AG10803 (cell line): ENCODE measurements around the gene SEMA4D.

Experiments
- DNase-seq: peaks from one replicate; pipeline ENCODE4 v3.0.0; 2010; ENCODE audit warnings: low read depth
- H3K4me3 ChIP-seq: 2 replicates; pipeline ENCODE4 v1.5.1; 2011; ENCODE audit warnings: mild to moderate bottlenecking, low read length, control low read depth
- TF ChIP-seq, protein P1 (sequence below): conservative IDR thresholded peaks from 2 replicates; pipeline ENCODE4 v1.5.1; 2011; ENCODE audit warnings: mild to moderate bottlenecking, low read length, control low read depth, inconsistent platforms

SEMA4D gene

DNA sequence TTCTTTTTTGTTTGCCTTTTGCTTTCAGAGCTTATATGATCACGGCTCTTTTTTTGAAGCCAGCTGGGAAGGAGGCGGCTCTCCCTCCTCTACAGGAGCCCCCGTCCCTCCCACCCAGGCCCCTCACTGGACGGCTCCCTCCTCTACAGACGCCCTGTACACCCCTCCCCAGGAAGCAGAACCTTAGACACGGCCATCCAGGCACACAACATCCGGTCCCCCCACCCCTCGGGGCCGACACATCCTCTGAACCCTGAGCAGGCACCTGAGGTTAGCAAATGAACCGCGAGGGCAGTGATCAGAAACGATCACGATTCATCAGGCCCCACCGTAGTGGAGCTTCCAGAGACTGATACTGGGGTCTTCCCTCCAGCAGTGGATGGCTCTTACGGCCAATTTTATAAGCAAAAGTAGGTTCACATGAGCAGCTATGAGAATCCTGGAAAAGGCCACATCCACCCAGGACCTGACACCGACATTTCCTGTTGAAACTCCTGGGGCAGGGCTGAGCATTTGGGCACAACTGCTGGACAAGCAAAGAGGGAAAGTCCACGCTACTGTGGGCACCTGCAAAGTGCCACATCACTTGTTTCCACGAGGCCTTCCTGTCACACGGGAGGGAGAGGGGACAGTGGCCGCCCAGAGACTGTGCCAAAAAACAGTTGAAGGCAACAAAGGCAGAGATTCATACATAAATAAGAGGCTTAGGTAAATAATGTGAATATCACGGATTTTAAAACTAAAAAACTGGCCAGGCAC lies 78.9 kb downstream of the SEMA4D start:
- DNase-seq = no peak
- TF ChIP-seq, protein P1, sequence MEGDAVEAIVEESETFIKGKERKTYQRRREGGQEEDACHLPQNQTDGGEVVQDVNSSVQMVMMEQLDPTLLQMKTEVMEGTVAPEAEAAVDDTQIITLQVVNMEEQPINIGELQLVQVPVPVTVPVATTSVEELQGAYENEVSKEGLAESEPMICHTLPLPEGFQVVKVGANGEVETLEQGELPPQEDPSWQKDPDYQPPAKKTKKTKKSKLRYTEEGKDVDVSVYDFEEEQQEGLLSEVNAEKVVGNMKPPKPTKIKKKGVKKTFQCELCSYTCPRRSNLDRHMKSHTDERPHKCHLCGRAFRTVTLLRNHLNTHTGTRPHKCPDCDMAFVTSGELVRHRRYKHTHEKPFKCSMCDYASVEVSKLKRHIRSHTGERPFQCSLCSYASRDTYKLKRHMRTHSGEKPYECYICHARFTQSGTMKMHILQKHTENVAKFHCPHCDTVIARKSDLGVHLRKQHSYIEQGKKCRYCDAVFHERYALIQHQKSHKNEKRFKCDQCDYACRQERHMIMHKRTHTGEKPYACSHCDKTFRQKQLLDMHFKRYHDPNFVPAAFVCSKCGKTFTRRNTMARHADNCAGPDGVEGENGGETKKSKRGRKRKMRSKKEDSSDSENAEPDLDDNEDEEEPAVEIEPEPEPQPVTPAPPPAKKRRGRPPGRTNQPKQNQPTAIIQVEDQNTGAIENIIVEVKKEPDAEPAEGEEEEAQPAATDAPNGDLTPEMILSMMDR = no peak
- H3K4me3 ChIP-seq = no peak overlapping the region

DNA sequence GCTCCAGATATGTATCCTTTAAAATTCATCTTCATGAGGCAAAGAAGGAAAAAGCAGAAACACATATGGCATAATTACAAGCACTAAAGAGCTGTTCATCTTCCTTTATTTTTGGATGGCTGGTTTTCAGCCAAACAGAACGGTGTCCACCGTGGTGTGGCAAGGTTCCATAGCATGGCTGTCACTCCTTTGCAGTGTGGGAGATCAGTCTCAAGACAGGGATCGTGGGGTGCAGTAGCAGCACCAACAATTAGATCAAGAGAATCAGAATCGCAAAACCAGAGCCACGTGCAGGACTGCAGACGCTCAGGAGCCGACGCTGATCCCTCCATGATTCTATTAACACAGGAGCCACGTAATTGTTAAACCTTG lies 79.5 kb downstream of the SEMA4D start:
- no peak overlapping the region for H3K4me3 ChIP-seq
- TF ChIP-seq, protein P1 = no peak
- no peak for DNase-seq

DNA sequence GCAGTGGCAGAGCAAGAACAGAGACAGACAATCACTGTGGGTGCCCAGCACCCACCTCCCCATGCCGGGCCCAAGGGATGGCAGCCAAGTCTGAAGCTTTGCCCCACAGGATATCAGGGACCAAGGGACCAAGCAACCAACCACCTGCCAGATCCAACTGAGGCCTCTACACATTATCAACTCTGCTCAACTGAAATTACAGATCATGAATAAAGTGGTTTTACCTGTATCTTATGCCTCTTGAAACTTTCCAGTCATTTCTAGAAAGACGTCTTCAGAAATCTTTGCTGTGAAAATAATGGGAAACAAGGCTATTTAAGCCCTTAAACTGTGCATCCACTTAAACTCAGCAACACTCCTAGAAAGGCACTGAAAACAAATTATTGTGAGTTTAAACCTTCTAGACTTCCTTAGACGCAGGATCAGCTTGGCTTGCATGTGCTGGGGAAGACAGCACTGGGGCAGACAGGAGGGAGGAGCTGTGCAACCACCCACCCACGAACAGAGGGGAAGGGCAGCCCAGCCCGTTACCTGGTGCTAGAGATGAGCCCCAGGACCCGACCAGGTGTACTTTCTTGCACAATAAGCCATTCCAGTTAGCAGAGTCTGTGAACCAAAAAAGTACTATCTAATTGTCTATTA lies 80.0 kb downstream of the SEMA4D start:
- no peak overlapping the region for H3K4me3 ChIP-seq
- DNase-seq = no peak
- TF ChIP-seq, protein P1 = no peak

DNA sequence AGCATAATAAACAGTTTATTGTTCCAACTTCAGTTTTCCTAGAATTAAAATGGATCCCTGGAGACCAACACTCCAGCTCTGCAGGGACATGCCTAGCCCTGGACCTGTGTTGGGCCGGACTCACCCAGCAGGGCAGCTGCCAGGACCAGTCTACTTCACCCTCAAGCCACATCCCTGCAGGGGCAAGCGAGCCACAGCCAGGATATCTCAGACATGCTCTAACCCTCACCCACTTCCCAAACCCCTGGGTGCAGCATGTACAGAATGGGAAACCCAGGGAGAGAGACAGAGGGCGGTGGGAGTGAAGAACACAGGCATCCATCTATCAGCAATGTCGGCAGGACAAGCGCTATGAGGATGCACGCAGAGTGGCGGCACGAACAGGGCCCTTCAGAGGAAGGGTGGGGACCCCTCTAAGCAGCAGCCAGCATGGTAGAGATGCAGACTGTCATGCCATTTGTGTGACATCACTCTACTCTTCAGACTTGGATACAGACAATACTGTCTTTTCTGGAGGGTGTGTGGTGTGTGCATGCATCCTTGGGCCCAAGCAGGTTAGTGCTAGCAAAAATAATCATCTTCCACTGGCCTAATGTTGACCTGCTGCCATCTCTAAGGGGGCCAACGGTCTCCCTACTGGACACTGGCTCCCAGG lies 83.1 kb downstream of the SEMA4D start:
- H3K4me3 ChIP-seq = no peak overlapping the region
- TF ChIP-seq, protein P1 = no peak
- DNase-seq = no peak

DNA sequence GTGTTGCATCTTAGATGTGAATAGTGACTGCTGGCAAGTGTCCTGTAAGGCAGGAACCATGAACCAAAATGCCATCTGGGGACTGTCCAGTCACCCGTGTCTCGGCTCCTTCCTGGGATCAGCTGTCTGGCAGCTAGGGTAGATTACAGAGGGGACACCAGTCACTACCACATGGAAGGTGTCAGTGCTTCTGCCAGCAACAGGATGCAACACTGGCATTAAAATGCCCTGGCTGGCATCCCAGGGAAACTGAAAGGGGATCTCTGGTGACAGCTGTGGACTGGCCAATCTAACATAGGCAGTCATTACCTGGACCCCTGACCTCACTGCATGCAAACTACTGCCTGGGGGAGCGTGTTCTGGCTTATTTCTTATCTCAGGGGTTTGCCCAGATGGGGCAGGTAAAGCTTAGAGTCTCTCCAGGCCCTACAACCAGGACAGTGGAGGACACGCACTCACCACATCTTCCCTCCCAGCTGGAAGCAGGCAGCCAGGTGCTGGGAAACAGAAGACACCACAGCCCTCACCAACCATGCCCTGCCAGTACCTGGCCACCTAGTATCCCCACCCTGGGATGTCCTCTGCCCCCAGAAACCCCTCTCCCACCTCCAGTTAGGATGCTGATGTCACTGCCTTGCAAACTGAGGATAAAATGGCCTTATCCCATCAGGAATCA lies 83.8 kb downstream of the SEMA4D start:
- TF ChIP-seq, protein P1 = no peak
- DNase-seq = no peak
- no peak overlapping the region for H3K4me3 ChIP-seq

DNA sequence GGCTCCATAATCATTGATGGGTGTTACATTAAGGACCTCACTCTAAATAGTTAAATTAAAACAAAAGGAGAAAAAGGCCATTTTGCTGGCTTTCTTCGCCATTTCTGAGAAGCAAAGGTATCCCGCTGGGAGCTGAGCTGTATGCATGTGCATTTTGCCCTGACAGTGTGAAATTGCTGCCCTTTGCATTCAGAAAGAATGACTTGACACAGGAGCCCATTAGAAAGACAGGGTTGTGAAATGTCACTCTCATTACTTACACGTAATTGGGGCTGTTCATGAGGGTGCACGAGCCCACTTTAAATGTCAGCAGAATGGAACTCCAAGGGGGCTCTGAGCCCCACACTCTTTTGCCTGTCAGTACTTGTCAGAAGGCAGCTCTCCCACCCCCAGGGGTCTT lies 85.0 kb downstream of the SEMA4D start:
- TF ChIP-seq, protein P1 = no peak
- no peak for DNase-seq
- H3K4me3 ChIP-seq = no peak overlapping the region
